ENCODE results near the gene OR2S2.
"Not testable (repeated sequence)": the region's sequence is repeated elsewhere in the genome, so short reads cannot be mapped to it uniquely, and the experiment has no call there.

OR2S2 gene

GRCh38 chr9:35935755-35936509 is 22.0 kb downstream of the OR2S2 start:
- Histone ChIP-seq H3K27me3 (no peaks in the 10 kb centered on the region), H3K4me1 (ENCODE audit: control insufficient read depth in 1 of 2, insufficient read depth in 1 of 2, low read depth in 1 of 2, low read length in 1 of 2) (no peaks in the 10 kb centered on the region), H3K36me3 (no peaks in the 10 kb centered on the region), H3K4me3 (ENCODE audit: low read depth in 1 of 2, low read length in 1 of 2) (no peak overlapping the region), H3K9me3 (no peaks in the 10 kb centered on the region), H3K27ac (no peak overlapping the region)
- TF ChIP-seq, protein P1, sequence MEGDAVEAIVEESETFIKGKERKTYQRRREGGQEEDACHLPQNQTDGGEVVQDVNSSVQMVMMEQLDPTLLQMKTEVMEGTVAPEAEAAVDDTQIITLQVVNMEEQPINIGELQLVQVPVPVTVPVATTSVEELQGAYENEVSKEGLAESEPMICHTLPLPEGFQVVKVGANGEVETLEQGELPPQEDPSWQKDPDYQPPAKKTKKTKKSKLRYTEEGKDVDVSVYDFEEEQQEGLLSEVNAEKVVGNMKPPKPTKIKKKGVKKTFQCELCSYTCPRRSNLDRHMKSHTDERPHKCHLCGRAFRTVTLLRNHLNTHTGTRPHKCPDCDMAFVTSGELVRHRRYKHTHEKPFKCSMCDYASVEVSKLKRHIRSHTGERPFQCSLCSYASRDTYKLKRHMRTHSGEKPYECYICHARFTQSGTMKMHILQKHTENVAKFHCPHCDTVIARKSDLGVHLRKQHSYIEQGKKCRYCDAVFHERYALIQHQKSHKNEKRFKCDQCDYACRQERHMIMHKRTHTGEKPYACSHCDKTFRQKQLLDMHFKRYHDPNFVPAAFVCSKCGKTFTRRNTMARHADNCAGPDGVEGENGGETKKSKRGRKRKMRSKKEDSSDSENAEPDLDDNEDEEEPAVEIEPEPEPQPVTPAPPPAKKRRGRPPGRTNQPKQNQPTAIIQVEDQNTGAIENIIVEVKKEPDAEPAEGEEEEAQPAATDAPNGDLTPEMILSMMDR (IDR thresholded peaks at IDR 0.05) = no peak

GRCh38 chr9:35935261-35935660 is 22.7 kb downstream of the OR2S2 start:
- no peak overlapping the region for H3K27ac ChIP-seq
- TF ChIP-seq, protein P1 (IDR thresholded peaks at IDR 0.05) = no peak
- no peaks in the 10 kb centered on the region for H3K9me3 ChIP-seq
- no peak overlapping the region for H3K4me3 ChIP-seq (ENCODE audit: low read depth in 1 of 2, low read length in 1 of 2)
- no peaks in the 10 kb centered on the region for H3K27me3 ChIP-seq
- H3K4me1 ChIP-seq (ENCODE audit: control insufficient read depth in 1 of 2, insufficient read depth in 1 of 2, low read depth in 1 of 2, low read length in 1 of 2) = no peaks in the 10 kb centered on the region
- H3K36me3 ChIP-seq = no peaks in the 10 kb centered on the region

- not testable (repeated sequence) for H3K27ac ChIP-seq; H3K4me1 ChIP-seq (ENCODE audit: control insufficient read depth in 1 of 2, insufficient read depth in 1 of 2, low read depth in 1 of 2, low read length in 1 of 2); H3K9me3 ChIP-seq; H3K36me3 ChIP-seq; H3K27me3 ChIP-seq; H3K4me3 ChIP-seq (ENCODE audit: low read depth in 1 of 2, low read length in 1 of 2)
Measured at GRCh38 chr9:35934069-35934468, 23.9 kb downstream of the OR2S2 start.

GRCh38 chr9:35933550-35934067 is 24.3 kb downstream of the OR2S2 start:
- Histone ChIP-seq H3K27ac (no peak overlapping the region), H3K4me3 (ENCODE audit: low read depth in 1 of 2, low read length in 1 of 2) (no peak overlapping the region), H3K36me3 (no peaks in the 10 kb centered on the region), H3K27me3 (no peaks in the 10 kb centered on the region), H3K9me3 (no peaks in the 10 kb centered on the region), H3K4me1 (ENCODE audit: control insufficient read depth in 1 of 2, insufficient read depth in 1 of 2, low read depth in 1 of 2, low read length in 1 of 2) (no peaks in the 10 kb centered on the region)
- TF ChIP-seq, protein P1 (IDR thresholded peaks at IDR 0.05) = no peak

GRCh38 chr9:35932735-35933134 is 25.2 kb downstream of the OR2S2 start:
- Histone ChIP-seq H3K27me3 (no peaks in the 10 kb centered on the region), H3K4me3 (ENCODE audit: low read depth in 1 of 2, low read length in 1 of 2) (no peak overlapping the region), H3K27ac (no peak overlapping the region), H3K9me3 (no peaks in the 10 kb centered on the region), H3K36me3 (no peaks in the 10 kb centered on the region), H3K4me1 (ENCODE audit: control insufficient read depth in 1 of 2, insufficient read depth in 1 of 2, low read depth in 1 of 2, low read length in 1 of 2) (no peaks in the 10 kb centered on the region)
- TF ChIP-seq, protein P1 (IDR thresholded peaks at IDR 0.05) = no peak

- no peak overlapping the region for H3K27ac ChIP-seq
Measured at GRCh38 chr9:35930989-35931388, 27.0 kb downstream of the OR2S2 start.

More at GRCh38 chr9:35930989-35931388, 27.0 kb downstream of the OR2S2 start:
- TF ChIP-seq, protein P1 (IDR thresholded peaks at IDR 0.05) = no peak
- H3K4me3 ChIP-seq (ENCODE audit: low read depth in 1 of 2, low read length in 1 of 2) = no peak overlapping the region
- H3K9me3 ChIP-seq = no peaks in the 10 kb centered on the region
- no peaks in the 10 kb centered on the region for H3K27me3 ChIP-seq
- H3K4me1 ChIP-seq (ENCODE audit: control insufficient read depth in 1 of 2, insufficient read depth in 1 of 2, low read depth in 1 of 2, low read length in 1 of 2) = no peaks in the 10 kb centered on the region
- H3K36me3 ChIP-seq = no peaks in the 10 kb centered on the region
